Fibroblast of pulmonary artery (primary cell): ENCODE measurements around the gene CHERP.

Experiments used
- DNase-seq: peaks from one replicate; pipeline ENCODE4 v3.0.0-alpha.2; 2010; ENCODE audit warnings: low read depth
- H3K4me3 ChIP-seq: replicated peaks from 2 replicates; pipeline ENCODE4 v1.5.1; 2011; ENCODE audit warnings: low read depth, mild to moderate bottlenecking, control low read depth, low read length, moderate library complexity
- CTCF ChIP-seq: IDR thresholded peaks from 2 replicates; pipeline ENCODE4 v1.5.1; 2011; ENCODE audit warnings: mild to moderate bottlenecking, control low read depth, low read length, inconsistent platforms; ENCODE audit errors: missing control alignments

The CHERP gene

DNA sequence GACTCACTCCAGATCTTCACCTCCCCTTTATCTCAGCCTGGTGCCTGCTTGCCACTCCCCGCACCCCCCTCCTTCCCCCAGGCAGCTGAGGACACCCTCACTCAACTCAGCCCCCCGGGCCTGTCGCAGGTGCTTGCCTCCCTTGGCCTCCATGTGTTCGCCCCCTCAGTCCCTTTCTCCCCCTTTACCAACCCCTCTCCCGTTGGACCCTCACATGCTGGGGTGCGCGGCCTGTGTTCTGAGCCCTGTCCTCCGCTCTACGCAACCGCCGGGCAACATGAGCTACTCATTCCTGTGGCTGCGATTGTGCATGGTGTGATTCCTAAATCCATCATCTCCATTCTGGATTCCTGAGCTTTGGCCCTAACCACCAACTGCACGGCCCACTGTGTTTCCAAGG lies 5.1 kb downstream of the CHERP start:
- no peak for DNase-seq
- H3K4me3 ChIP-seq: no peak overlapping the region
- TF ChIP-seq CTCF: no peak

DNA sequence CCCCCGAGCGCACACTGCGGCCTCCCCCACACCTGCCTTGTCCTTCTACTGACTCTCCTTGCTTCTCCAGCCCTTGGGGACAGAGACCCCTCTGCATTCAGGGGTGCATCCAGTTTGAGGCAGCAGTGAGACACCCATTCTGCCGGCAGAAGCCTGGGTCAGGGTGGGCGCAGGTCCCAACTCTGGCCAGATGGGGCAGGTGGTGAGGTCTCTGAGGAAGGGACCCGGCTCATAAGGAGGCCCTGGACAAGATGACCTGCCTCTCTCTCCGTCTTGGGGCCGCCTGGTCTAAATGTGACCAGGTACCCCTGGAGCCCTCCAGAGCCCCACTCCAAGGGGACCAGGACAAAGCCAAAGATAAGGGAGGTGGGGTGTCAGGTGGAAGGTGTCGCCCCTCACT lies 6.1 kb downstream of the CHERP start:
- no peak for TF ChIP-seq CTCF
- H3K4me3 ChIP-seq: no peak overlapping the region

DNA sequence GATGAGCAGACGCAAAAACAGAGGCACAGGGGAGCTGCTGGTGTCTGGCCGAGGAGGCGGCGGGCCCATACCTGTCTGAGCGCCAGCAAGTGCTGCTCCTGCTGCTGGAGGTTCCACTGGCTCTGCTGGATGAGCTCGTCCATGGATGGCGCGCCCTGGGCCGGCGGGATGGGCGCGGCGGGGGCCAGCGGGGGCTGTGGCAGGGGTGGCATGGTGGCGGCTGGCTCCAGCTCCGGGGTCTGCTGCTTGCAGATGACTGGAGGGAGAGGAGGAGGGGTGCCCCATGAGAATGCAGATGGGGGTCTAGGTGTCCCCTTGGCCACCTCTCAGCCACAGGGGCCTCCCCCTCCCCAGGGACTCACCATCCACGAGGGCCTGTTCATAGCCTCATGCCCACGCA lies 6.9 kb downstream of the CHERP start:
- no peak for TF ChIP-seq CTCF
- H3K4me3 ChIP-seq: no peak overlapping the region
- no peak for DNase-seq

More for the DNA sequence above, 6.1 kb downstream of the CHERP start:
- DNase-seq: no peak

GRCh38 chr19:16532440-16533234 lies 9.6 kb downstream of the CHERP start:
- H3K4me3 ChIP-seq: no peak overlapping the region
- TF ChIP-seq CTCF: no peak
- no peak for DNase-seq

DNA sequence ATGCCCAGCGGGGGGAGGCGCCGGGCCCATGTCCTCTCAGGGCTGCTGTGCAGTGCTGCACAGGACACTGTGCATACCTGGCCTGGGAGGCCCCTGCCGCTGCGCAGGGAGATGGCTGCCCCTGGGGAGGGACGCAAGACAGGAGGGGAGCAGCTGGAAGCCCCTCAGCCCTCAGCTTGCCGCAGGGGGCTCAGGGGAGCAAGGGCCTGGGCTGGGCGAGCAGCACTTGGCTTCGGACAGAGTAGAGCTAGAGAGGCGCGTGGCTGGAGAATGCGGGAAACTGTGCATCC lies 10.9 kb downstream of the CHERP start:
- no peak for DNase-seq
- TF ChIP-seq CTCF: no peak
- H3K4me3 ChIP-seq: no peak overlapping the region

DNA sequence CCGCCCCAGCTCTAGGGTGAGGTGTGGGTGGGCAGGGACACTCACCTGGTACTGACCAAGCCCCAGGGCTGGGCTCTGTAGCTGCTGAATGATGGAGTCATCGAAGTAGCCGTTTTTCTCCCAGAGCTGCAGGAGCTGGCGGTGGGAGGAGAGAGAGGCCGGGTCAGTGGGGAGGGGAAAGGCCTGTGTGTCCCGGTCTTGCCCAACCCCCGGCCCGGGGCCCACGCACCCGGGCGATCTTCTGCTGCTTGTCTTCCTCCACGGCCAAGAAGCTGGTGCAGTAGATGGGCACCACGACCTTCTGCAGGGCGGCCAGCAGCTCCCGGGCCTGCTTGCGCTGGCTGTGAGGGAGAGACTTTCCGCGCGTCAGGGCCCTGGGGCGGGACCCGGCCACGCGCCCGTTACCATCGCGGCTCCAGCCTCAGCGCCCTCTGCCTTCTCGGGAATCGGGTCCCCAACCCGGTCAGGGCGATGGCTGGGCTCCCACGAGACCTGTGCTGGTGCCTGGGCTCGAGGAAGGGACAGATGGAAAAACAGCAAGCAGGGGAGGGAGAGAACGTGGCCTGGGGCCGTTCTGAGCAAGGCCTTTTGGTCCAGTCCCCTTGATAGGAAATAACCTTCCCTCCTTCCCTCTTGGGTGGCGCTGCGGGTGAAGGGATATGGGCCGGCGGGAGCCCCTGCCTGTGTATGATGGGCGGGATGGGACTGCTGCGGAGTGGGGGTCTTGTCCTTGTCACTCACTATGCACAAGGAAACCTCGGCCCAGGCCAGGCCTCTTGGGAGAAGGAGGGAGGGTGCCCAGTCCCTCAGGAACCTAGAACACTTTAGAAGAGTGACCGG lies 11.5 kb downstream of the CHERP start:
- TF ChIP-seq CTCF: no peak
- no peak for DNase-seq
- no peak overlapping the region for H3K4me3 ChIP-seq
